ENCODE measurements around the gene SEMA4D.

SEMA4D gene

GRCh38 chr9:89445801-89446251, 52.1 kb downstream of the SEMA4D start:
- no peak for DNase-seq (ENCODE audit: low read depth in 2 of 2)

GRCh38 chr9:89444925-89445765, 52.8 kb downstream of the SEMA4D start:
- DNase-seq (ENCODE audit: low read depth in 2 of 2): no peak

- DNase-seq (ENCODE audit: low read depth in 2 of 2): no peak
These were observed 53.6 kb downstream of the SEMA4D start for GRCh38 chr9:89444274-89444673.

- no peak for DNase-seq (ENCODE audit: low read depth in 2 of 2)
These were observed 54.7 kb downstream of the SEMA4D start for GRCh38 chr9:89442981-89443814.

GRCh38 chr9:89442501-89442978, 55.4 kb downstream of the SEMA4D start:
- no peak for DNase-seq (ENCODE audit: low read depth in 2 of 2)

- no peak for DNase-seq (ENCODE audit: low read depth in 2 of 2)
These were observed 55.9 kb downstream of the SEMA4D start for GRCh38 chr9:89441986-89442385.

GRCh38 chr9:89441655-89441970, 56.3 kb downstream of the SEMA4D start:
- DNase-seq (ENCODE audit: low read depth in 2 of 2): no peak

- no peak for DNase-seq (ENCODE audit: low read depth in 2 of 2)
These were observed 56.8 kb downstream of the SEMA4D start for GRCh38 chr9:89440951-89441654.

GRCh38 chr9:89440548-89440947, 57.4 kb downstream of the SEMA4D start:
- no peak for DNase-seq (ENCODE audit: low read depth in 2 of 2)

GRCh38 chr9:89440046-89440445, 57.9 kb downstream of the SEMA4D start:
- DNase-seq (ENCODE audit: low read depth in 2 of 2): no peak

GRCh38 chr9:89439571-89439970, 58.3 kb downstream of the SEMA4D start:
- no peak for DNase-seq (ENCODE audit: low read depth in 2 of 2)

GRCh38 chr9:89438194-89438593, 59.7 kb downstream of the SEMA4D start:
- DNase-seq (ENCODE audit: low read depth in 2 of 2): no peak

- DNase-seq (ENCODE audit: low read depth in 2 of 2): no peak
These were observed 60.1 kb downstream of the SEMA4D start for GRCh38 chr9:89437772-89438171.

- DNase-seq (ENCODE audit: low read depth in 2 of 2): no peak
These were observed 60.8 kb downstream of the SEMA4D start for GRCh38 chr9:89436963-89437625.

- DNase-seq (ENCODE audit: low read depth in 2 of 2): no peak
These were observed 61.6 kb downstream of the SEMA4D start for GRCh38 chr9:89436326-89436725.

GRCh38 chr9:89435071-89435823, 62.7 kb downstream of the SEMA4D start:
- no peak for DNase-seq (ENCODE audit: low read depth in 2 of 2)

GRCh38 chr9:89434636-89435035, 63.3 kb downstream of the SEMA4D start:
- DNase-seq (ENCODE audit: low read depth in 2 of 2): no peak

GRCh38 chr9:89433826-89434225, 64.1 kb downstream of the SEMA4D start:
- peak in 1 of 2 experiments; percentile 33 for DNase-seq (ENCODE audit: low read depth in 2 of 2)

- no peak for DNase-seq (ENCODE audit: low read depth in 2 of 2)
These were observed 64.9 kb downstream of the SEMA4D start for GRCh38 chr9:89432986-89433530.

GRCh38 chr9:89431930-89432725, 65.8 kb downstream of the SEMA4D start:
- DNase-seq (ENCODE audit: low read depth in 2 of 2): no peak
